Testis (tissue), 2 donors: ENCODE results near the gene FOXO1.

Experiments used
- CTCF ChIP-seq, 3 experiments: fragments of 450-650 bp in 2 of 3; fragments of 200-600 bp in 1 of 3; sonication (generic) in 1 of 3; IDR thresholded peaks; one replicate each; pipeline ENCODE4 v1.5.1; 2016 to 2019; ENCODE audit warnings: antibody characterized with exemption in 3 of 3, mild to moderate bottlenecking in 2 of 3, moderate library complexity in 1 of 3
- POLR2A ChIP-seq: fragments of 450-650 bp; IDR thresholded peaks from one replicate; pipeline ENCODE4 v1.6.1; 2017; ENCODE audit warnings: antibody characterized with exemption, mild to moderate bottlenecking, moderate library complexity

- no peak for TF ChIP-seq CTCF (IDR thresholded peaks at IDR 0.05)
- TF ChIP-seq POLR2A = no peak
These were observed 133.4 kb downstream of the FOXO1 start for GRCh38 chr13:40533072-40533471.
